Esophagus (tissue), 2 donors: Measurements from ENCODE around the gene MPHOSPH6. TPM values are rescaled to one million over a fixed set of nuclear protein-coding genes. Genes with fewer than 3 reads are reported as not detected.
"Not testable (repeated sequence)": the region's sequence is repeated elsewhere in the genome, so short reads cannot be mapped to it uniquely, and the experiment has no call there.

Experiments
- H3K27ac ChIP-seq, 2 donors: one replicate each; pipeline ENCODE4 v1.5.1; 2013; ENCODE audit warnings: low read depth in 2 of 2, mild to moderate bottlenecking in 2 of 2, inconsistent platforms in 1 of 2, low read length in 1 of 2, moderate library complexity in 1 of 2
- H3K27me3 ChIP-seq, 2 donors: one replicate each; pipeline ENCODE4 v1.6.1; 2013; ENCODE audit warnings: low read length in 2 of 2, control low read depth in 1 of 2, mild to moderate bottlenecking in 1 of 2; ENCODE audit not compliant: insufficient read depth in 2 of 2, control insufficient read depth in 1 of 2
- H3K36me3 ChIP-seq, 2 donors: one replicate each; pipeline ENCODE4 v1.6.1; 2013; ENCODE audit warnings: low read length in 1 of 2; ENCODE audit not compliant: control insufficient read depth in 2 of 2, insufficient read depth in 2 of 2
- H3K4me1 ChIP-seq, 2 donors: one replicate each; pipeline ENCODE4 v1.6.1; 2013; ENCODE audit warnings: low read length in 1 of 2; ENCODE audit not compliant: control insufficient read depth in 2 of 2, insufficient read depth in 2 of 2
- H3K4me3 ChIP-seq, 2 donors: one replicate each; pipeline ENCODE4 v1.5.1; 2013; ENCODE audit warnings: low read length in 2 of 2, mild to moderate bottlenecking in 2 of 2, low read depth in 1 of 2, moderate library complexity in 1 of 2
- H3K9me3 ChIP-seq, 2 donors: one replicate each; pipeline ENCODE4 v1.6.1; 2013; ENCODE audit warnings: mild to moderate bottlenecking in 2 of 2, low read depth in 1 of 2, low read length in 1 of 2, moderate library complexity in 1 of 2; ENCODE audit not compliant: control insufficient read depth in 2 of 2, insufficient read depth in 1 of 2
- WGBS, 2 donors: extraction: QIAGEN DNeasy Blood & Tissue Kit; methylation state at CpG; one replicate each; pipeline ENCODE4 v1.1.7; 2013; 5-methylcytosine and 5-hydroxymethylcytosine counted together
- polyA plus RNA-seq, 2 donors: library from polyadenylated mRNA; stranded (reverse); fragments of 200-250 nt; gene quantifications; one replicate each; pipeline ENCODE4 v1.2.3, GENCODE V29; 2013
- donor health status: healthy with polysubstance abuse.
- donor health status: Bipolar disorder and iron deficiency.

MPHOSPH6 gene
- polyA plus RNA-seq, 2 donors: 21.8 to 41.6 TPM

GRCh38 chr16:82150549-82150948, 19.5 kb downstream of the MPHOSPH6 start:
- peaks cover 0 to 13% of the 10 kb centered on the region in 2 donors for H3K36me3 ChIP-seq
- H3K27ac ChIP-seq: no peak overlapping the region
- H3K9me3 ChIP-seq: no peaks in the 10 kb centered on the region
- no peaks in the 10 kb centered on the region for H3K27me3 ChIP-seq
- H3K4me3 ChIP-seq: no peak overlapping the region
- no peaks in the 10 kb centered on the region for H3K4me1 ChIP-seq
- 83 to 98% methylated on average over 1 of the region's 1 CpG for WGBS, 2 donors

- WGBS, 2 donors: 75 to 77% methylated on average over 2 of the region's 2 CpGs
- Histone ChIP-seq H3K9me3 (no peaks in the 10 kb centered on the region), H3K36me3 (peaks cover 0 to 13% of the 10 kb centered on the region in 2 donors), H3K4me3 (no peak overlapping the region), H3K27me3 (no peaks in the 10 kb centered on the region), H3K27ac (no peak overlapping the region), H3K4me1 (no peaks in the 10 kb centered on the region)
Measured at GRCh38 chr16:82149536-82149935, 20.5 kb downstream of the MPHOSPH6 start.

DNA sequence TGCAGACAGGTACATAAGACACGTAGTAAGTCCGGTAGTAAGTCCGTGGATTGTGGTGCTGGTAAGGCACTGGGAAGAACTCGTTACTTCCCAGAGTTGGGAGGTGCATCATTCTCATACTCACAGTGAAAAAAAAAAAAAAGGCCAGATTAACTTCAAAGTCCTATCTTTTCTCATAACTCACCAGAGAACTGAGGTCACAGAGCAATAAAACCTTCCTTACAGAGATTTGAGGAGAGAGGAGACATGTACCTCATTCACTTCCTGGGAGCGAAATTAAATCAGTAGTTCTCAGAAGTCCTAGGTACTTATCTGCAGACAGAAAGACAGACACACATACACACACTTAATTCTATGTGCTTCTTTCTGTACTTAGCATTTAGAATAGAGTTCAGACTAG, 22.5 kb downstream of the MPHOSPH6 start:
- 94 to 97% methylated on average over 5 of the region's 5 CpGs for WGBS, 2 donors
- H3K27me3 ChIP-seq: no peaks in the 10 kb centered on the region
- H3K27ac ChIP-seq: no peak overlapping the region
- no peaks in the 10 kb centered on the region for H3K4me1 ChIP-seq
- peaks cover 0 to 13% of the 10 kb centered on the region in 2 donors for H3K36me3 ChIP-seq
- H3K4me3 ChIP-seq: no peak overlapping the region
- H3K9me3 ChIP-seq: no peaks in the 10 kb centered on the region

- Histone ChIP-seq H3K4me1 (no peaks in the 10 kb centered on the region), H3K9me3 (no peaks in the 10 kb centered on the region), H3K27ac (no peak overlapping the region), H3K27me3 (no peaks in the 10 kb centered on the region), H3K4me3 (no peak overlapping the region), H3K36me3 (peaks cover 0 to 13% of the 10 kb centered on the region in 2 donors)
- WGBS, 2 donors: 85 to 92% methylated on average over 5 of the region's 5 CpGs
Measured at GRCh38 chr16:82146957-82147356, 23.1 kb downstream of the MPHOSPH6 start.

- Histone ChIP-seq H3K36me3 (peaks cover 0 to 13% of the 10 kb centered on the region in 2 donors), H3K9me3 (no peaks in the 10 kb centered on the region), H3K27ac (no peak overlapping the region), H3K4me3 (no peak overlapping the region), H3K4me1 (no peaks in the 10 kb centered on the region), H3K27me3 (no peaks in the 10 kb centered on the region)
- 65 to 83% methylated on average over 3 of the region's 3 CpGs for WGBS, 2 donors
Measured at GRCh38 chr16:82146556-82146955, 23.5 kb downstream of the MPHOSPH6 start.

DNA sequence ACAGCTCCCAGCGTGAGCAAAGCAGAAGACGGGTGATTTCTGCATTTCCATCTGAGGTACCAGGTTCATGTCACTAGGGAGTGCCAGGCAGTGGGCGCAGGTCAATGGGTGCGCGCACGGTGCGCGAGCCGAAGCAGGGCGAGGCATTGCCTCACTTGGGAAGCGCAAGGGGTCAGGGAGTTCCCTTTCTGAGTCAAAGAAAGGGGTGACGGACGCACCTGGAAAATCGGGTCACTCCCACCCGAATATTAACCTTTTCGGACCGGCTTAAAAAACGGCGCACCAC, 30.8 kb downstream of the MPHOSPH6 start:
- 53 to 65% methylated on average over 19 of the region's 19 CpGs for WGBS, 2 donors
- peak overlapping the region in 1 of 2 donors; percentile 26 for H3K4me3 ChIP-seq
- H3K27me3 ChIP-seq, H3K36me3 ChIP-seq, H3K9me3 ChIP-seq, H3K4me1 ChIP-seq: not testable (repeated sequence)
- H3K27ac ChIP-seq: peak overlapping the region in 1 of 2 donors; percentile 42

DNA sequence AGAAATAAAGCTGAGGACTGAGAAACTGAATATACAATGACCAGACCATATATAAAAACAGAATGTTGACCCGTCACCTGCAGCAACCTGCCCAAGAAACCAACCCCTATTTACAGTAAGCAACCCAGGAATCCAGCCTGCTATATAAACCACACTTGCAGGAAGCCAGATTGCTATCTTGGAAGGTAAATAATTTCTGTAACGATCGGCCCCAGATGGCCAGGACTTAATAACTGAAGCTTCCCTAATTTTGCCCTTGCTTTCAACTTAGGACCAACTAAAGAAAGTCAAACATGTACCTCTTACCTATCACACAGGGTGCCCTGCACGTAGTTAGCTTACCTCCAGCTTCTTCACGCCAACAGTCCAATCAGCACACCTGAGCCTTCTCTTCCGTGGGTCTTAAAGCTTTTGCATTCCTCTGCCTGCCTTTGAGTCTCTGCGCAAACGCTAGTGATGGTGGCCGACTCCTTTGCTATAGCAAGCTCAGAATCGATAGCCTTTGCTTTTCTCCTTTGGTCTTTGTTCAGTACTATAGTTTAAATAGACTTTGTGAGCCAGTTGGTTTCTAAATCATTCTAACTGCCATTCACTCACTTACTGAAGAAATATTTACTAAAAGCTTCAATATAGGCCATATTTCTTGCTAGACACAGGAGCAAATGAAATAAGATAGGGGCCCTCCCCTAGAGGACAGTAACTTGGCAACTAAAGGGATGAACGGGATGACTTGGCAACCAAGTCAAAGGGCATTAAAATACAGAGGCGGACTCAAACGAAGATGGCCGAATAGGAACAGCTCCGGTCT, 31.3 kb downstream of the MPHOSPH6 start:
- Histone ChIP-seq H3K9me3 (no peaks in the 10 kb centered on the region), H3K27ac (peak overlapping the region in 1 of 2 donors; percentile 42), H3K4me3 (peak overlapping the region in 1 of 2 donors; percentile 14), H3K4me1 (peaks cover 0 to 2% of the 10 kb centered on the region in 2 donors), H3K36me3 (no peaks in the 10 kb centered on the region), H3K27me3 (no peaks in the 10 kb centered on the region)
- WGBS, 2 donors: 77 to 79% methylated on average over 15 of the region's 15 CpGs

DNA sequence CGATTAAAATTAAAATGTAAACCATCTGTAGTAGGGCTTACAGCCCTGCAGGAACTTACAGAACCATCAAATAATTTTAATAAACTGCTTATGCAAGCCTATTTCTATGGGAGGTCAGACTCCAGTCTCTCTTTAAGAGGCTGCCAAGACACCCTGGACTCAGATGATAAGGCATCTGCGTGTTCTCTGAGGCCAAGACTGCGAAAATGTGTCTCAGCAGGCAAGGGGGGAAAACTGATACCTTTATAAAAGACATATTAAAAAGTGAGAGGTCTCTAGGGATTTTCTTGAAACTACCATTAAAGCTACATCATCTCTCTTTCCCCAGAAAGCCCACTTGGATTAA, 32.2 kb downstream of the MPHOSPH6 start:
- Histone ChIP-seq H3K27me3 (no peaks in the 10 kb centered on the region), H3K36me3 (no peaks in the 10 kb centered on the region), H3K4me3 (no peak overlapping the region), H3K27ac (no peak overlapping the region), H3K9me3 (no peaks in the 10 kb centered on the region), H3K4me1 (peaks cover 0 to 2% of the 10 kb centered on the region in 2 donors)
- 82% methylated on average over 3 of the region's 3 CpGs for WGBS, 2 donors

DNA sequence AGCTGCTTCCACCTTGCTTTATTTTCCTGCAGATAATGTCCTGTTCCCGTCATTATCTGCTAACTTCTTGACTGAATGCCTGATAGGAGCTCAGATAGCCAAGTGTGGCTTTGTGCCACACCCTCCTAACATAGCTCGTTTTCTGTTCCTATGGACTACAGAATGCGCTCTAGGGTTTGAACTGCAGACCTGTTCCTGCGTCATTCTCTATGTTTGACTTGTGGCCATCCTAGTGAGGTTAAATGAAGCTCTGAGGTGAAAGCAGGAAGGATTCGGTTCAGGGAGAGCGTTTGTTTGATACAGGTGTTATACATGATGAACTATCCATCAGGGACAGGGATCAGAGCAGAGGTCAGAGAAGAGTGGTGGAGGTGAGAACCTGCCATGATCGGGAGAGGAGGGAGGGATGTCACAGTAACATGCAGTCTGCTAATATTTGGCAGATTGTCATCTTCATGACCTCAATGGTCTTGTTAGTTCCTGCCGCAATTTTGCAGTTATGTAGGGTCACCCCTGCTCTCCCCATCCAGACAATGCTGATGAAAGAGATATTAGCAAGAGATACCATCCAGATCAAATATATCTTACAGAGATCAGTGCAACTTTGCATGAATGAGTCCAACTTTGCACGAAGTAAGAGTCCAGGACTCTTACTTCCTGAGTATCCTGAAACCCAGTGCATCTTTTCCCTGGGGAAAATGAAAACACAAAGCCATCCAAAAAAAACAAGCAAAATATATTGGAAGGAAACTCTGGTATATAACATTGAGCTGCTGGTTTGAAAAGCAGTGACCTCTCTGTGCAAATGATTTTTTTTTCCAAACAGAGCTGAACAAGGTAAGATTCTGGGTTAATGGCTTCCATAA, 32.8 kb downstream of the MPHOSPH6 start:
- Histone ChIP-seq H3K36me3 (no peaks in the 10 kb centered on the region), H3K4me3 (no peak overlapping the region), H3K4me1 (peaks cover 0 to 2% of the 10 kb centered on the region in 2 donors), H3K27ac (no peak overlapping the region), H3K9me3 (no peaks in the 10 kb centered on the region), H3K27me3 (no peaks in the 10 kb centered on the region)
- 87 to 88% methylated on average over 9 of the region's 9 CpGs for WGBS, 2 donors
